Measurements from ENCODE around the gene ARL14EPL.

DNA sequence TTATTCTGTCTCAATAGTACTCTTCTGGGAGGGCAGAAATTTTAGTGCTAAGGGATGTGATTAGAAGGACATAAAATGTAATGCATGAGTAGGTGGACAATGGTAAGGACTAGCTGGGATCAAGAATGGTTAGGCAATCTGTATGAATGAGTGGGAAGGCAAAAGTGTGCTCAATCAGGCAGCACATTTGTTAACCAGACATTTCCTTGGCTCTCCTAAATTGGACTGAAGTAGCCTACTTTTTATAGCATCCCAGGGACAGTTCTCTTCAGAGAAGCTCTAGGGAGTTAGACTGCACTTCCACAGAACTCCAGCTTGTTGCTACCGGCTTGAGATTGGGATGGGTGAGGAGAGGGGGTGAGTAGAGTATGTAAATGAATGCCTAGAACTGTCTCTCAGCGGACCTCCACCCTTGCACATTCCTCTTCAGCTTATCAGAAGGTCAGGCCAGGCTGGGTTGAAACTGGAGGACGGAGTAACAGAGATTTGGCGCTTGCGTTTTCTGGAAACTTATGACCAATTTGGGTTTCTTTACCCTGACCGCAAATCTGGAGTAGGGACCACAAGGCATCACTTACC lies 19.0 kb upstream of the ARL14EPL start:
- TF ChIP-seq FOXM1 (IDR thresholded peaks at IDR 0.05; ENCODE audit: borderline replicate concordance): no peak
- no peak for TF ChIP-seq ARNT (IDR thresholded peaks at IDR 0.05)
- no peak for TF ChIP-seq TARDBP (IDR thresholded peaks at IDR 0.05)
- TF ChIP-seq BHLHE40 (IDR thresholded peaks at IDR 0.05; ENCODE audit: borderline replicate concordance): no peak
- TF ChIP-seq SUZ12 (IDR thresholded peaks at IDR 0.05): no peak
- TF ChIP-seq FOXA1 (IDR thresholded peaks at IDR 0.05): no peak
- TF ChIP-seq SP1 (IDR thresholded peaks at IDR 0.05): no peak

Measured in HEK293T (cell line).